OCI-LY3 (cell line): Measurements from ENCODE around the gene NINL.

ENCODE experiments used
- H2AFZ ChIP-seq: fragments of 200-600, 300-600 bp; shearing (Covaris generic); 2 replicates; pipeline ENCODE4 v1.6.0; 2014; ENCODE audit warnings: antibody characterized with exemption, low read depth, low read length
- H3K27ac ChIP-seq: fragments of 200-600, 300-600 bp; sonication (generic); 2 replicates; pipeline ENCODE4 v1.5.1; 2014; ENCODE audit warnings: mild to moderate bottlenecking, low read length, moderate library complexity, mixed read lengths
- H3K27me3 ChIP-seq: fragments of 200-600, 300-600 bp; sonication (generic); 2 replicates; pipeline ENCODE4 v1.6.1; 2014; ENCODE audit warnings: low read depth, low read length, mixed read lengths
- H3K36me3 ChIP-seq: fragments of 200-600, 300-600 bp; sonication (generic); replicated peaks from 2 replicates; pipeline ENCODE3; 2014; ENCODE audit warnings: low read depth, low read length, mixed read lengths
- H3K4me1 ChIP-seq: fragments of 300-600, 200-600 bp; sonication (generic); 2 replicates; pipeline ENCODE4 v1.6.1; 2014; ENCODE audit warnings: low read length, mixed read lengths
- H3K4me2 ChIP-seq: fragments of 200-600, 300-600 bp; sonication (generic); 2 replicates; pipeline ENCODE4 v1.6.1; 2014; ENCODE audit warnings: low read length, mixed read lengths
- H3K4me3 ChIP-seq: fragments of 300-600, 200-600 bp; sonication (generic); 2 replicates; pipeline ENCODE4 v1.5.1; 2014; ENCODE audit warnings: antibody characterized with exemption, mild to moderate bottlenecking, low read length, moderate library complexity
- H3K79me2 ChIP-seq: fragments of 300-600, 200-600 bp; shearing (Covaris generic); 2 replicates; pipeline ENCODE4 v1.6.1; 2014; ENCODE audit warnings: mild to moderate bottlenecking, low read length, mixed read lengths
- H3K9ac ChIP-seq: fragments of 300-600, 200-600 bp; shearing (Covaris generic); 2 replicates; pipeline ENCODE4 v1.6.0; 2014; ENCODE audit warnings: mild to moderate bottlenecking, low read length, moderate library complexity
- H3K9me3 ChIP-seq: fragments of 200-600, 300-600 bp; shearing (Covaris generic); 2 replicates; pipeline ENCODE4 v1.6.1; 2014; ENCODE audit warnings: low read length, mixed read lengths; ENCODE audit not compliant: insufficient read depth
- H4K20me1 ChIP-seq: fragments of 200-600, 300-600 bp; sonication (generic); 2 replicates; pipeline ENCODE4 v1.6.1; 2016; ENCODE audit warnings: low read length, mixed read lengths; ENCODE audit not compliant: insufficient read depth
- CTCF ChIP-seq: fragments of 200-600, 300-600 bp; sonication (generic); IDR thresholded peaks from 2 replicates; pipeline ENCODE4 v1.5.1; 2014; ENCODE audit warnings: antibody characterized with exemption, low read length, low read depth
- EZH2phosphoT487 ChIP-seq: fragments of 200-600 bp; shearing (Covaris generic); IDR thresholded peaks from 2 replicates; pipeline ENCODE4 v1.6.1; 2018; ENCODE audit warnings: antibody characterized with exemption, mixed run types, low read depth

Gene NINL

DNA sequence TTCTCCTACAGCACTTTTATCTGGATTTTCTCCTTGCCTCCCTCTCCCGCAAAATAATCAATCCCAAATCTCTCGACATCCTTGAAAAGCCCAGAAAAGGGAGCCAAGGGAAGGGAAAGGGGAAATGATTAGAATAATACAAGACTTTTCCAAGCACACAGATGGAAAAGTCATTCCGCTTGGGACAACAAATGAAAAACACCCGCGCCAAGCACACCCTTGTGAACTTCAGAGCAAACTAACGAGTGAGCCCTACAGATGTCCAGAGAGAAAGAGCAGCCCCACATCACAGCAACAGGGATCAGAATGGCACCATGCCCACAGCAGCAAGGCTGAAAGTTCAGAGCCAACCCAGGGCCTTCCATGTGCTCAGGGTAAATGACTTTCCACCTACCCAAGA lies 49.6 kb downstream of the NINL start:
- no peaks in the 10 kb centered on the region for H3K36me3 ChIP-seq

GRCh38 chr20:25534845-25535244 lies 50.5 kb downstream of the NINL start:
- no peak overlapping the region for H3K4me2 ChIP-seq
- H3K27me3 ChIP-seq: no peaks in the 10 kb centered on the region
- H3K27ac ChIP-seq: no peak overlapping the region
- no peak overlapping the region for H2AFZ ChIP-seq
- no peaks in the 10 kb centered on the region for H4K20me1 ChIP-seq
- H3K36me3 ChIP-seq: no peaks in the 10 kb centered on the region
- H3K79me2 ChIP-seq: no peaks in the 10 kb centered on the region
- H3K4me1 ChIP-seq: peaks cover 10% of the 10 kb centered on the region
- TF ChIP-seq CTCF: no peak
- no peak for TF ChIP-seq EZH2phosphoT487
- no peaks in the 10 kb centered on the region for H3K9me3 ChIP-seq
- H3K9ac ChIP-seq: no peak overlapping the region
- H3K4me3 ChIP-seq: no peak overlapping the region

More for the DNA sequence above, 49.6 kb downstream of the NINL start:
- peaks cover 18% of the 10 kb centered on the region for H3K4me1 ChIP-seq
- H3K27me3 ChIP-seq: no peaks in the 10 kb centered on the region
- H3K4me3 ChIP-seq: no peak overlapping the region
- H2AFZ ChIP-seq: no peak overlapping the region
- H3K27ac ChIP-seq: no peak overlapping the region
- H4K20me1 ChIP-seq: no peaks in the 10 kb centered on the region
- no peak overlapping the region for H3K4me2 ChIP-seq
- no peaks in the 10 kb centered on the region for H3K79me2 ChIP-seq
- TF ChIP-seq CTCF (no peak), EZH2phosphoT487 (no peak)
- H3K9me3 ChIP-seq: no peaks in the 10 kb centered on the region
- no peak overlapping the region for H3K9ac ChIP-seq

- Histone ChIP-seq H4K20me1 (no peaks in the 10 kb centered on the region), H3K79me2 (no peaks in the 10 kb centered on the region)
Observed at GRCh38 chr20:25533920-25534700, 51.2 kb downstream of the NINL start.

DNA sequence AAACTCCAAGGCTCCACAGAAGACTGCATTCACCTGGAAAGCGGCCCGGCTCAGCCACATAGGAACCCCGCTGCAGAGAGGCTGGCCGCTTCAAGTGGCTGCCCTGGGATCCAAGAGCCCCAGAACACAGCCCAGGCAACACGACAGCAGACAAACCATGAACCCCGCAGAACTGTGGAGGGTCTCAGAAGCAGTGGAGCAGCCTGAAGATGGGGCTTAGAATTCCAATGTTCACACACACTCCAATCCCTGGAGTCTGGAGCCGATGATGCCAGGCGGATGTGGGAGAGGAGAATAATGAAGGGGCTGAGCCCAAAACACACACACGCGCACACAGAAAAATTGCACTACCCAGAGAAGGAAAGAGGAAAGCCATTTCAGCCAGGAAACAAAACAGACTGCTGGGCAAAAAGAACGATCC lies 52.4 kb downstream of the NINL start:
- Histone ChIP-seq H3K27ac (no peak overlapping the region), H3K4me2 (no peak overlapping the region), H3K79me2 (no peaks in the 10 kb centered on the region), H3K9ac (no peak overlapping the region), H3K36me3 (no peaks in the 10 kb centered on the region), H2AFZ (no peak overlapping the region), H3K4me3 (no peak overlapping the region), H3K9me3 (no peaks in the 10 kb centered on the region), H4K20me1 (no peaks in the 10 kb centered on the region), H3K4me1 (no peaks in the 10 kb centered on the region), H3K27me3 (no peaks in the 10 kb centered on the region)
- TF ChIP-seq EZH2phosphoT487 (no peak), CTCF (no peak)

More at GRCh38 chr20:25533920-25534700, 51.2 kb downstream of the NINL start:
- H3K36me3 ChIP-seq: no peaks in the 10 kb centered on the region
- no peak overlapping the region for H3K27ac ChIP-seq
- no peak overlapping the region for H3K4me3 ChIP-seq
- H3K4me1 ChIP-seq: peaks cover 3% of the 10 kb centered on the region
- no peak overlapping the region for H3K4me2 ChIP-seq
- no peaks in the 10 kb centered on the region for H3K27me3 ChIP-seq
- no peak for TF ChIP-seq EZH2phosphoT487
- TF ChIP-seq CTCF: no peak
- H3K9ac ChIP-seq: no peak overlapping the region
- no peak overlapping the region for H2AFZ ChIP-seq
- no peaks in the 10 kb centered on the region for H3K9me3 ChIP-seq
